Left lung (tissue), 10 donors: Measurements from ENCODE around the gene EHMT1. TPM values are rescaled to one million over a fixed set of nuclear protein-coding genes. Genes with fewer than 3 reads are reported as not detected.
A peak's percentile ranks its signal among the peaks of the same experiment; 100 is the strongest.

Source experiments
- ATAC-seq: fragments of 200-7000 bp; cut with Tn5 transposase; one replicate; pipeline ENCODE4 v1.9.1; 2020; ENCODE audit warnings: moderate library complexity
- DNase-seq, 4 donors: peaks; one replicate each; pipeline ENCODE4 v3.0.0-alpha.2; 2013 to 2020
- H3K27ac ChIP-seq, 2 donors: fragments of 200-600 bp; sonication (generic) in 1 of 2; one replicate each; pipeline versions ENCODE4 v1.5.0 to v1.8.0; 2020 to 2021
- H3K27me3 ChIP-seq, 2 donors: fragments of 200-600 bp; sonication (generic) in 1 of 2; one replicate each; pipeline versions ENCODE4 v1.5.0 to v1.8.0; 2020 to 2021
- H3K36me3 ChIP-seq, 2 donors: fragments of 200-600 bp; sonication (generic) in 1 of 2; one replicate each; pipeline versions ENCODE4 v1.5.0 to v1.8.0; 2020 to 2021
- H3K4me1 ChIP-seq, 2 donors: fragments of 200-600 bp; one replicate each; pipeline ENCODE4 v1.8.0; 2021
- H3K4me3 ChIP-seq, 2 donors: fragments of 200-600 bp; sonication (generic) in 1 of 2; one replicate each; pipeline versions ENCODE4 v1.5.0 to v1.8.0; 2020 to 2021; ENCODE audit warnings: mild to moderate bottlenecking in 1 of 2
- H3K9me3 ChIP-seq, 2 donors: fragments of 200-600 bp; sonication (generic) in 1 of 2; one replicate each; pipeline versions ENCODE4 v1.5.0 to v1.8.0; 2020 to 2021
- intact Hi-C, 2 donors: fragments of 100-400 bp; cut with DNase I; formaldehyde crosslinking; loops; one replicate each; pipeline versions ENCODE4 v1.11.2 to v1.14.2; 2022
- polyA plus RNA-seq, 6 donors: library from polyadenylated mRNA; unstranded; fragments of 120-200 nt; gene quantifications; one replicate each; pipeline ENCODE4 v1.2.1, GENCODE V29; 2013; ENCODE audit not compliant: insufficient read length in 6 of 6
- total RNA-seq, 2 donors: library from RNA; stranded (reverse); fragmentation: NEBNext Ultra II Directional; extraction: Animal tissue kit (Norgen Biotek cat#: 25700); gene quantifications; one replicate each; pipeline ENCODE4 v1.2.1, GENCODE V29; 2021
- TF ChIP-seq, protein P1 (sequence below), 2 donors: fragments of 200-600 bp; sonication (generic) in 1 of 2; IDR thresholded peaks; one replicate each; pipeline versions ENCODE4 v1.5.0 to v1.8.0; 2021; ENCODE audit warnings: antibody characterized with exemption in 2 of 2
- donor health status: DM: no; HTN: yes; CAD: no.
- donor health status: DM: no; HTN: no; CAD: no.

EHMT1 gene
- total and polyA plus RNA-seq, 8 donors, result 71.5 to 92.7 (median 82.7) TPM

DNA sequence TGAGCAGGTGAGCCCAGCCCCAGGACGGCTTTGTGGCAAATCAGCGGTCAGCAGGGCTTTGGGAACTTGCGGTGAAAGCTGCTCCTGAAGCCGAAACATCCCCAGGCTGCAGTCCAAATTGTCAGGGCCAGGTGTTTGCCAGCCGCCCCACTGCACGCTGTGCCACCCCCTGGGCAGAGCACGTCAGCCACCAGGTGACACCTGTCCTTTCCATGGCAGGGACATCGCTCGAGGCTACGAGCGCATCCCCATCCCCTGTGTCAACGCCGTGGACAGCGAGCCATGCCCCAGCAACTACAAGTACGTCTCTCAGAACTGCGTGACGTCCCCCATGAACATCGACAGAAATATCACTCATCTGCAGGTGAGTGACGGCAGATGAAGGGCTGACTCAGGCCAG lies 194.4 kb downstream of the EHMT1 start:
- TF ChIP-seq, protein P1, sequence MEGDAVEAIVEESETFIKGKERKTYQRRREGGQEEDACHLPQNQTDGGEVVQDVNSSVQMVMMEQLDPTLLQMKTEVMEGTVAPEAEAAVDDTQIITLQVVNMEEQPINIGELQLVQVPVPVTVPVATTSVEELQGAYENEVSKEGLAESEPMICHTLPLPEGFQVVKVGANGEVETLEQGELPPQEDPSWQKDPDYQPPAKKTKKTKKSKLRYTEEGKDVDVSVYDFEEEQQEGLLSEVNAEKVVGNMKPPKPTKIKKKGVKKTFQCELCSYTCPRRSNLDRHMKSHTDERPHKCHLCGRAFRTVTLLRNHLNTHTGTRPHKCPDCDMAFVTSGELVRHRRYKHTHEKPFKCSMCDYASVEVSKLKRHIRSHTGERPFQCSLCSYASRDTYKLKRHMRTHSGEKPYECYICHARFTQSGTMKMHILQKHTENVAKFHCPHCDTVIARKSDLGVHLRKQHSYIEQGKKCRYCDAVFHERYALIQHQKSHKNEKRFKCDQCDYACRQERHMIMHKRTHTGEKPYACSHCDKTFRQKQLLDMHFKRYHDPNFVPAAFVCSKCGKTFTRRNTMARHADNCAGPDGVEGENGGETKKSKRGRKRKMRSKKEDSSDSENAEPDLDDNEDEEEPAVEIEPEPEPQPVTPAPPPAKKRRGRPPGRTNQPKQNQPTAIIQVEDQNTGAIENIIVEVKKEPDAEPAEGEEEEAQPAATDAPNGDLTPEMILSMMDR (IDR thresholded peaks at IDR 0.05), result no peak
- Histone ChIP-seq H3K9me3 (no peaks in the 10 kb centered on the region), H3K4me1 (no peaks in the 10 kb centered on the region), H3K27ac (no peak overlapping the region), H3K27me3 (no peaks in the 10 kb centered on the region), H3K36me3 (peaks cover 0 to 89% of the 10 kb centered on the region in 2 donors), H3K4me3 (no peak overlapping the region)
- intact Hi-C loops, result no loop called here
- ATAC-seq (no peak), DNase-seq (no peak)

DNA sequence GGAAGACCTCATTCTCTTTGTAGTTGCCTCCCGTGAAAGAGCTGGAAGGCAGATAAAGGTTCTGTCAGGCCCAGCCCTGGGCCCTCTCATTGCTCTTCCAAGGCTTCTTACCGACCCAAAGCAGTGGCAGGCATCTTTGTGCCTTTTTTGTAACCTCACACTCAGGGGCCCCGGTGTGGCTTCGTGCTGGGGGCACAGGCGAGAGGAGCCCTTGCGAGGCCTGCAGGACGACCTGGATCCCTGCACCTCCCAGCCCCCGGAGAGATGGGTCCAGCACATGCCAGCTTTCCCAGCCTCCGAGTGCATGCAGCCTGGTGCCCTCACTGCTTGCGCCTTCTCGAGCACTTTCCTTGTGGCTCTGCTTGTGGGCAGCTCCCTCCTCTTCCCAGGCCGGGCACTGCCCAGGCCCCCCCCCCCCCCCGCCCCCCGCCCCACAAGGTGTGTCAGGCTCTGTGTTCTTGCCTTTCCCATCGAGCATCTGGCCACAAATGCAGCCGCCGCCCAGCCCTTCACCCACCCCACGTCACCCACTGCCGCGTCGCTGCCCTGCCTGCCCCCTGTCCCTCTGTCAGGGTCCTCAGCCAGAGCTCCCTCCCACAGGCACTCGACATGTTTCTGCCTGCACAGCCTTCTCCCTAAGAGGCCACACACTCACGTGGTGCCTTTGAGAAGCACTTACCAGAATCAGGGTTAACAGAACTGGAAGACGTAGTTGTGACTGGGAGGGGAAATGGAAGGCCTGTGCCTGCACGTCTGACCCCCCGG lies 195.0 kb downstream of the EHMT1 start:
- no peaks in the 10 kb centered on the region for H3K9me3 ChIP-seq
- intact Hi-C loops, result no loop called here
- H3K36me3 ChIP-seq, result peaks cover 0 to 86% of the 10 kb centered on the region in 2 donors
- H3K27ac ChIP-seq, result no peak overlapping the region
- no peaks in the 10 kb centered on the region for H3K27me3 ChIP-seq
- no peaks in the 10 kb centered on the region for H3K4me1 ChIP-seq
- ATAC-seq (peak; percentile 90), DNase-seq (peak in 3 of 4 donors; percentile 37 to 88 (median 80))
- TF ChIP-seq, protein P1 (IDR thresholded peaks at IDR 0.05), result no peak
- H3K4me3 ChIP-seq, result no peak overlapping the region

DNA sequence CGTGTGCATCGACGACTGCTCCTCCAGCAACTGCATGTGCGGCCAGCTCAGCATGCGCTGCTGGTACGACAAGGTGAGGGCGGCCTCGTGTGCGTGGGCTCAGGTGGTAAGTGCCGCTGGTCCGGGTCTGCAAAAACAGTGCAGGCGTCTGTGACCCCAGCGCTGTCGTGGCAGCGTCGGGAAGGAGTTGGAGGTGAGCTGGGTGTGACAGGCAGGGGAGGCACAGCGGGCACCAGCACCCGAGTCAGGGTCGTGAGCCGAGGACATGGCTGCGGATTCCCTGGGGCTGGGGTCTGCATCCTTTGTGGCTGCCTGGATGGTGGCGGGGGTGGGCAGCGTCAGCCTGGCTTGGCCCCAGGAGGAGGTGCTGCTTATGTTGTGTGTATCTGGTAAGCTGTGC lies 195.6 kb downstream of the EHMT1 start:
- Histone ChIP-seq H3K36me3 (peaks cover 0 to 80% of the 10 kb centered on the region in 2 donors), H3K27me3 (no peaks in the 10 kb centered on the region), H3K9me3 (no peaks in the 10 kb centered on the region), H3K4me1 (no peaks in the 10 kb centered on the region), H3K27ac (no peak overlapping the region), H3K4me3 (no peak overlapping the region)
- DNase-seq (no peak), ATAC-seq (no peak)
- intact Hi-C loops, result no loop called here
- TF ChIP-seq, protein P1 (IDR thresholded peaks at IDR 0.05), result no peak

DNA sequence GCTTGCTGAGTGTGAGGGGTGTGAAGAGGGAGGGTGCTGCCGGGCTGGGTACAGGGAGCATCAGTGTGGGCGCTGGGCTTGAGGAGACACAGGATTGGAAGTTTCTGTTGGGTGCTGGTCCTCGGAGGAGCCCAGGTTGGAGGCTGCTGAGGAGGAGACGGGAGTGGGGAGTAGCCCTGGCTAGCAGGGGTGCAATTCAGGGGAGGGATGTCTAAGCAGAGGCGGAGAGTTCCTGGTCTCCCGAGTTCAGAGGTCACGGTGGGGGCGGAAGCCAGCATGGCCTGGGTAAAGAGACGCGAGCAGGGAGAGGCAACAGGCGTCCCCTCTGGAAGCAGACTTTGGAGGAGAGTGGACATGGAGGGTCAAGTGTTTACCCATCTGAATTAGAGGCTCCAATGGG lies 196.0 kb downstream of the EHMT1 start:
- TF ChIP-seq, protein P1 (IDR thresholded peaks at IDR 0.05), result no peak
- no peak for DNase-seq

GRCh38 chr9:137815256-137816255 lies 196.8 kb downstream of the EHMT1 start:
- Histone ChIP-seq H3K4me3 (no peak overlapping the region), H3K27me3 (no peaks in the 10 kb centered on the region), H3K4me1 (no peaks in the 10 kb centered on the region), H3K36me3 (peaks cover 0 to 88% of the 10 kb centered on the region in 2 donors), H3K9me3 (no peaks in the 10 kb centered on the region), H3K27ac (no peak overlapping the region)
- intact Hi-C loops, result no loop called here
- ATAC-seq, result no peak
- TF ChIP-seq, protein P1 (IDR thresholded peaks at IDR 0.05), result no peak
- peak in 1 of 4 donors; percentile 14 for DNase-seq

More for the DNA sequence above, 196.0 kb downstream of the EHMT1 start:
- Histone ChIP-seq H3K4me1 (no peaks in the 10 kb centered on the region), H3K9me3 (no peaks in the 10 kb centered on the region), H3K27me3 (no peaks in the 10 kb centered on the region), H3K4me3 (no peak overlapping the region), H3K27ac (no peak overlapping the region), H3K36me3 (peaks cover 0 to 81% of the 10 kb centered on the region in 2 donors)
- intact Hi-C loops, result no loop called here
- ATAC-seq, result no peak
